ENCODE measurements around the gene ABI1.

ABI1 gene

DNA sequence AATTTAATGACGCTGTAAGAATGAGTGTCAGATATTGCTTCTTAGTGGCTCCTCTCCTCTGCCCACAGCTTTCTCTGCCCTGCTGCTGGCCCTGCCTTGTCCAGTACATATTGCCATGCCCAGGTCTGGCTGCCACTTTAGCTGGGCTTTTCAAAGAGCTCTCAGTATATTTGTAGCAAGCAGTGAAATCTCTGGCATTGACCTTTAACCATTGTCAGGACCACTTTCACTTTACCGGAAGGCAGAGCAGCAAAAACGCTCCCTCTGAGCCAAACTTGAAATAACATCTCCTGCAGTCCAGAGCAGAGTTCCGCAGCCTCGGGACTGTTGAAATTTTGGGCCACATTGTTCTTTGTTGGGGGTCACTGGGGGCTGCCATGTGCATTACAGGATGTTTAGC, 149.4 kb downstream of the ABI1 start:
- no peak for DNase-seq

DNA sequence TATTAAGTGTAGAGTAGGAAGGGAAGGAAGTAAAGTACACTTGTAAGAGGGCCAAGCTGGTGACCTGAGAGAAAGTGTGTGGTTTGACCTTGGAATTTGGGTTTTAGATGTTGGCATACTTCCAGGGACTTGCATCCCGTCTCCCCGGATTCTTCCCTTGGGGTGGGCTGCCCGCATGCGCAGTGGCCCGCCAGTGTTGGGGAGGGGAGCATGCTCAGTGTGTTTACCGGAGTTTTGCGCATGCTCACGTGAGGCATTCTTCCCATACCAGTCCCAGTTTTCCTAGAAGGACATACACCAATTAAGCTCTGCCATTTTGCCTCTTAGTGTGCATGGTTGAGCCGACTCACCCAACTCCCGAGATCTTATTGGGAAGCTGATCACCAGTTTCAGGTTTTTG, 153.8 kb downstream of the ABI1 start:
- DNase-seq, result no peak

DNA sequence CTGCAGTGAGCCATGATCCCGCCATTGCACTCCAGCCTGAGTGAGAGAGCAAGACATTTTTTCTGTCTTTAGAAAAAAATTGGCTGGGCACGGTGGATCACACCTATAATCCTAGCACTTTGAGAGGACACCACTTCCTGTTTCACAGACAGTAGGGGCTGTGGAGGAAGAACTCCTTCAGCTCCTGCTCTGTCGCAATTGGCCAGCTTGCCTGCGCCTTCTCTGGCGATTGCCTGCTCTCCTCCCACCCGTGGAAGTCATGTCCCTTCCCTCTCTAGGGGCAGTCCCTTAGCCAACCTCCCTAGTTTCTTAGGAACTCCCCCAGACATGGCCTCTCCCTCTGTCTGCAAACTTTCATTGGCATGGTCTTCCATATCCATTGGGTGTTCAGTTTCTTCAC, 154.6 kb downstream of the ABI1 start:
- no peak for DNase-seq

DNA sequence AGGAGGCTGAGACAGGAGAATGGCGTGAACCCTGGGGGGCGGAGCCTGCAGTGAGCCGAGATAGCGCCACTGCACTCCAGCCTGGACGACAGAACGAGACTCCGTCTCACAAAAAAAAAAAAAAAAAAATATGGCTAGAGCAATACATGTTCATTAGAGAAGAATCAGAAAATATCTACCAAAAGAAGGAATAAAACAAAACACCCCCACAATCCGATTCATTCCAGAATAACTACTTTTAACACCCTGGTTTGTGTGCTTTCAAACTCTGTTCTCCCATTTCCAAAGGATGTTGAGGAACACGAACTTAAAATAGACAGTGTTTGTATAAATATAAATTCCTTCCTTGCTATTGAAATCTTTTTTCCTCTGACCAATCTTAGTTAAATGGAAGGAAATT, 156.8 kb downstream of the ABI1 start:
- DNase-seq, result no peak

DNA sequence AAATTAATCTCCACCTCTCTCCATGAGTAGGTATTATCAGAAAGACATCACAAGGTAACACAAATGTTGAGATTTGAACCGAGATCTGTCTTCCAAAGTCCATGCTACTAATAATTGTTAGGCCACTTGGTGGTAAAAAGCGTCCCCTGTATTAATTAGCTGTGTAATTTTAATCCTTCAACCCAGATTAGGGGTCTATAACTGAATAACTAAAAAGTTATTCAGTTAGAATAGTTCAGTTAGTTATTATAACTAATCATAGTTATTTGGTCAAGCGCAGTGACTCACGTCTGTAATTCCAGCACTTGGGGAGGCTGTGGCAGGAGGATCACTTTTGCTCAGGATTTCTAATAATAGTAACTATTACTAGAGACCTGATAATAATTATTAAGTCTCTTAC, 157.7 kb downstream of the ABI1 start:
- DNase-seq, result no peak

DNA sequence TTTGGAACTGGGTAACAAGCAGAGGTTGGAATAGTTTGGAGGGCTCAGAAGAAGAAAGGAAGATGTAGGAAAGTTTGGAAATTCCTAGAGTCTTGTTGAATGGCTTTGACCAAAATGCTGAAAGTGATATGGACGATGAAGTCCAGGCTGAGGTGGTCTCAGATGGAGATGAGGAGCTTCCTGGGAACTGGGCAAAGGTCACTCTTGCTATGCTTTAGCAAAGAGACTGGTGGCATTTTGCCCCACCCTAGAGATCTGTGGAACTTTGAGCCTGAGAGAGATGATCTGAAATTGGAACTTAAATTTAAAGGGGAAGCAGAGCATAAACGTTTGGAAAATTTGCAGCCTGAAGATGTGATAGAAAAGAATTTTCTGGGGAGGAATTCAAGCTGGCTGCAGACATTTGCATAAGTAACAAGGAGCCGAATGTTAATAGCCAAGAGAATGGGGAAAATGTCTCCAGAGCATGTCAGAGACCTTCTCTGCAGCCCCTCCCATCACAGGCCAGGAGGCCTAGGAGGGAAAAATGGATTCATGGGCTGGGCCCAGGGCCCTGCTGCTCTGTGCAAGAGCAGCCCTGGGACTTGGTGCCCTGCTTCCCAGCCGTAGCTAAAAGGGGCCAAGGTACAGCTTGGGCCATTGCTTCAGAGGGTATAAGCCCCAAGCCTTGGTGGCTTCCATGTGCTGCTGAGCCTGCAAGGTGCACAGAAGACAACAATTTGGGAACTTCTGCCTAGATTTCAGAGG, 159.7 kb downstream of the ABI1 start:
- DNase-seq, result no peak

DNA sequence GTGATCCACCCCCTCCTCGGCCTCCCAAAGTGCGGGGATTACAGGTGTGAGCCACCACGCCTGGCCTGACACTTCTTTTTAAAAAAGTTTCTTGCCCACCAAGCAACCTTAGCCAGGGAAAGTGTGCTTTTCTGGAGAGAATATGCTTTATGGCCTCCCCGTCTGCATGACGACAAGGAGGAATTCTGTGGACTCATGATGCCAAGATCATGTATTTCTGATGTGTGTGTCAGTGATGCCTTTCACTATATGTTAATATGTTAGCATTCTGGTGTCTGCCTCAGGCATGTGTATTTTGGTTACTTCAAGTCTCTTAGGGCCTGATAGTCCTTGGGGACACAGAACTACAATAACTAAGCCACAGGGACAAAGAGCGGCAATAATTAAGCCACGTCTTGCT, 161.1 kb downstream of the ABI1 start:
- no peak for DNase-seq

DNA sequence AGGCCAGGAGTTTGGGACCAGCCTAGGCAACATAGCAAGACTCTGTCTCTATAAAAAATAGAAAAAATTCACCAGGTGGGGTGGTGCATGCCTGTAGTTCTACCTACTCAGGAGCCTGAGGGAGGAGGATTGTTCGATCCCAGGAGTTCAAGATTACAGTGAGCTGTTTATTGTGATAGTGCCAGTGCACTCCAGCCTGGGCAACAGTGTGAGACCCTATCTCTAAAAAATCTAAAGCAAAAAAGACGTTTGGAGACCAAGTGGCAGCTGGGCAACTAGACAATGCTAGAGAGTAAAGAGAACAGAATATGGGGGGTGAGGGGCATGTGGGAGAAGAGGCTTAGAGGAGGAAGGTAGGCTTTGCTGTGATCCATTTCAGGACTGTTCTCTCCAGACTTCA, 161.8 kb downstream of the ABI1 start:
- DNase-seq, result no peak

DNA sequence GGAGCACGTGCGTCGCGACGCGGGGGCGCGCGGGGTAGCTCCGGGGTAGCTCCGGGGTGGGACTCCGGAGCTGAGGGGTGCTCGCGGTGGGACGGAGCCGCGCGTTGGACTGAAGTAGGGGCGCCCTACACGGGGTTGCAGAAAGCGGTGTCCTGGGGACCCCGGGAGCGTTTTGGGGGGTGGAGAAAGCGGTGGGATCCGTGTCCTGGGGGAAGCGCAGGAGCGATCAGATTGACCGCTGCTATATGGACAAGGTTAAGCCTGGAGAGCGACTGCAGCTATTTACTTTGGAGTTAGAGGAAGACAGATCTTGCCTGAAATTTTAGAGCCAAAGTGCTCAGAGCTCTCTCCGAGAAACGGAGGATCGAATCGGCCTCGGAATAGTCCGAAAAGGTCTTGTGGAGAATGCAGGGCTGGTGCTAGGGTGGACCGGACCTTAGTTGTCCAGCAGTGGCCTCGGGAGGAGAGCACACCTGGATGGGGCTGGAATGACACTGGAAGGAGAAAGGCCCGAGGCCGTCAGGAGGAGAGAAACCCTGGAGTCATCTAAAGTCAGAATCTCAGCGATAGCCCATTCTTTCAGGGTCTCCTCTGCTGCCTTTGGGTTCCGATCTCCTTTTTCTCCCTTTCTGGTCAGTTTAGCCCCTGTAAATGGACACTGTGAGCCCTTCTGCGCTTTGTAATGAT, 162.7 kb downstream of the ABI1 start:
- no peak for DNase-seq

DNA sequence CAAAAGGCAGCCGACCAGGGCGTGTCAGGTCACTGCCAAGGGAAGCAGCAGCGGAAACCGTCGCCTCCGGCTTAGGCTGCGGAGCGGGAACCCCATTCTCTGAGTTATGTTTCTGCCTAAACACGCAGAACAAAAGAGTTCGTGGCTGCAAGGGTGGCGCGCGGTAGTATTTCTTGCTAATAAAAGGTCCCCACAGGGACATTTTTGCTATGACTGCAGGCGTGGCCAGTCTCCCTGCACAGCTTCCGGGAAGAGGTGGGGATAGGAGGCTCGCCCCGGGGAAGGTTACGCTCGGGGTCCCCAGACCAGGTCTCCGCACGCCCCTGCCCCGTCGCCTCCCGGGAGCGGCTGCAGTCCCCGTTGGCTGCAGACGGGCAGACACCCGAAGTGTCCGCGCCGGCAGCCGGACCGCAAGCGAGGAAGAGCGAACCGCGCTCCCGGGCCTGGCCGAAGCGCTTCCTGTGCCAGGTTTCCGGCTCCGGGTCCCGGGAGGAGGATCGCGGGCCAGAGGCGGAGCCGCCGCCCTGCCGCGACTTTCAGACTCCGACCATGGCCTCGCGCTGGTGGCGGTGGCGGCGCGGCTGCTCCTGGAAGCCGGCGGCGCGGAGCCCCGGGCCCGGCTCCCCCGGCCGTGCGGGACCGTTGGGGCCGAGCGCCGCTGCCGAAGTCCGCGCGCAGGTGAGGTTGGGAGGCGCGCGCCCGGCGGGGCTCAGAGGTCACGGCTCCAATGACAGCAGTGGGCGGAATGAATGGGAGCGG, 163.4 kb downstream of the ABI1 start, which contains the start of gene PDSS1:
TSS of gene PDSS1 (plus strand) at position 539 of the 759 bp plus-strand sequence. CDS start at position 550, 11 bp downstream.
- peak; percentile 38 for DNase-seq

DNA sequence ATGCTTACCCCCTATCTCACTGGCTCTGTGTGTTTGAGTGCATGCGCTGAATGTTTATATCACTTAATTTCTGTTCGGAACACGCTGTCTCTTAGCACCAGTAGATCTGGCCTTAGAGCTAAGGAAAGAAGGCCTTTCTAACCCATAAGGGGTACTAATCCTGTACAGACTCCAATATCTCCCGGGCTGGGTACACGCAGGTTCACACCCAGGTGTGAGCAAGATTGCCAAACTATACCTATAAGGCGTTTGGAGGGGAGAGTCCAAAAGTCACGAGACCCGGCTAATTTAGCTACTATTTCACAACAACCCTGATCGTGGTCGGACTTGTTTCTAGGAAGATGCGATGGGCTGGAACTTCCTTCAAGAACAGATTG, 164.0 kb downstream of the ABI1 start:
- no peak for DNase-seq
